Right lobe of liver (tissue), 4 donors: ENCODE data around the gene C20orf144.

ENCODE experiments used
- CTCF ChIP-seq, 4 donors: fragments of 200-600 bp in 3 of 4; fragments of 450-650 bp in 1 of 4; IDR thresholded peaks; one replicate each; pipeline versions ENCODE4 v1.5.1 to v1.8.0; 2016 to 2022; ENCODE audit warnings: antibody characterized with exemption in 4 of 4, mild to moderate bottlenecking in 2 of 4
- POLR2A ChIP-seq: fragments of 450-650 bp; IDR thresholded peaks from one replicate; pipeline ENCODE4 v1.6.1; 2017; ENCODE audit warnings: antibody characterized with exemption, mild to moderate bottlenecking
- donor health status: DM: no; HTN: no; CAD: no.
- donor health status: DM: no; HTN: no; CAD: no.
- donor health status: DM: no; HTN: yes; CAD: no.

- TF ChIP-seq CTCF (IDR thresholded peaks at IDR 0.05) (no peak), POLR2A (no peak)
These were observed 31.2 kb downstream of the C20orf144 start for GRCh38 chr20:33693289-33693688.
